HG03135 (cell line): Measurements from ENCODE around the gene NFIB.

Source experiments
- ATAC-seq: cut with Tn5 transposase; IDR thresholded peaks from one replicate; pipeline ENCODE4 v1.9.1; 2021; ENCODE audit warnings: mild to moderate bottlenecking, moderate library complexity; ENCODE audit not compliant: unreplicated experiment

The NFIB gene

DNA sequence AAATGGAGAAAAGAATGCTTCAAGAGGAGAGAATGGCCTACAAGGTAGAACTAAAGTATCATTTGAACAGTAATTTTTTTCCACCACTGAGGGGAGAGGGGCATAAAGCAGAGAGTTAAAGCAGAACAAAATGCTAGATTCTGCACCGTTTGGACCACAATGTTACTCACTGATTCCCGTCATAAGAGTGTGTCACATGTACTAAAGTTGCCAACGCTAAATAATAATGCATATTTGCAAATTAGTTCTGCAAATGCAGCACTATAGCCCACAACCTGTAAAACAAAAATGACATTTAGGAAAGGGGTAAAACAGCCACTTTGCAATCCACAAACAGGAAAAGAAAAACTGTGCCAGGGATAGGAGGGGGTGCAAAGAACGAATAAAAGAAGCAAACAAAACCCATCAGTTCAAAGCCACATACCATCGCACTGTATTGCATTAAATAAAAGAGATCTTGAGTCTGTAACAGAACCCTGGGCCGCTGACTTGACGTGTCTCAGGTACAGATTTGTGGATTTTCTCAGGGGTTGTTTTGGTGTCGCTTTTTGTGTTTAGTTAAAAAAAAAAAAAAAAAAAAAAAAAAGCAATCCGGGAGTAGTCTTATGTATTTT is 7.7 kb upstream of the NFIB start:
- no peak for ATAC-seq

DNA sequence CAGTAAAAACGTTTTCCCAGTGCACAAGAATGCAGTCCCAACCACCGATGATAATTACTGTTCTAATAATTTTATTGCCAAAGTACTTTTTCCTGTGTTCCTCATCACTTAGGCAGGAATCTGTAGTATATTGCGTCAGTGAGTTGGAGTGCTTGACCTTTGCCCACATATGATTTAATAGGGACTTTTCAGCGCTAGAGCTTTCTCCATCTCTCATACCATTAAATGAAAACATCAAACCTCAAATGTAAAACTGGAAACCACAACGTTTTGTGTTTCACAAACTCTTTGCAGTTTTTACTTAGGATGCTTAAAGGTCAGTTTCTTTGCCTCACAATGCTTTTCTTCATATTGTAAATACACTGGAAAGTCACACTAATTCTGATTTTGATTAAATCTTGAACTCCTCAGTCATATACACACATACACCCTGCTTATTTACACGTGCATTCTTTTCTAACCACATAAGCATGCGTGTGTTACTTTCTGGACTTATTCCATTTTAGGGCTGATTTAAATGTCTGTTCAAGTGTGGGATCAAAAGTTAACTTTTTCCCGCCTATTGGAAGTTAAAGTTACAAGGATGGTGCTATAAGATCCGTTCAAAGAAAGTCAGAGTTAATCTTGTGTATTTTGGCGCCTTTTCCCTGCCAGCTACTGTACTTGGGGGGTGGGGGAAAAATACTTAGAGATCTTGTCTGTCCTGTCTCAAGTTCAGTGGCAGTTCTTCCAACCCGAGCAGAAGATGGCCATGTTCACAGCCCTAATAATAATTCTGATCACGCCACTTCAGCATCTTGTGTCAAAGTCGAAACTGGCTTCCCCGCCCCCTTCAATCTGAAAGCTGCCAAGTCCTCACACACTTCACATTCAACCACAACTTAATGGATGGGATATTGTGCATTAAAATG is 6.6 kb upstream of the NFIB start:
- no peak for ATAC-seq

DNA sequence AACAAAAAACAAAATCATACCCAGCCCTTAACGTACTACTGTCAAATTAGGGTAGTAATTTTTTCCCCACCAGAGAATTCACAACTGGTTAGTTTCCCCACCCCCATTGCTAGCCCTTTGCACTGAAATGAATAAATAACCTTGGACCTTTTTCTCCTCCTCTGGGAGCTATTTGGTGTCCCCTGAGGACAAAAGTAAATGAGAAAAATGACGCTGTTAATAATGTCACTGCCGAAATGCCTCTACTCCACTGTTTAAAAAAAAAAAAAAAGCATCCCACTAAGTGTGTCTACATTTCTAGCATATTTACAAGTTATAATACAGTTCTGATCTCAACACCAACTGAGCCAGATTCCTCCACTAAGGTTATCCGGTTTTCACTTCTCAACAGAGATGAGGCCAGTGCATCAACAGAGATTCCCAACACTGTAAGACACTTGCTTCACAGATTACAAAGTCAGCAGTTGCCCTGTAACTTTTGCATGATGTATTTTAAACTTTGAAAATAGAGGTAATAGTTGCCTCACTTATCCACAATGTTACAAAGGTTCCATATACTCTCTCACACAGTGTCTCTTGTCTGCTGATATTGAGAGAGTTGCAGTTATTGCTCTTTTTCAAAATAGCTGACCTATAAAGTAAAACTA is 5.1 kb upstream of the NFIB start:
- ATAC-seq: no peak

DNA sequence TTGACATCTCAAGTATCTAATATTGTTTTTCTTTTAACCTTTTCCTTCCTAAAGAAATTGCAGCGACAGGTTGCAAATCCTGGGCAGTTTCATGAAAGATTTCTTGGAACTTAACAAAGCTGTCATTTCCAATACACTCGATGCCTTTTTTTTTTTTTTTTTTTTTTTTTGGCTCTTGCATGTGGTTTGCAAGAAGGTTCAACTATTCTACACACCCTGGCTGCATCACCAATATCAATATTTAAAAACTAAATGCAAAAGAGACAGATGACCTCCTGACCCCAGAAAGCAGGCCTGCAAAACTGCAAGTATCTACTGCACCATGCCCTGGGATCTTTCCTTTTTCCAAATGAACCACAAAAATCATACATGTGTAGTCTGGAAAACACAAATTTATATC is 4.4 kb upstream of the NFIB start:
- no peak for ATAC-seq

DNA sequence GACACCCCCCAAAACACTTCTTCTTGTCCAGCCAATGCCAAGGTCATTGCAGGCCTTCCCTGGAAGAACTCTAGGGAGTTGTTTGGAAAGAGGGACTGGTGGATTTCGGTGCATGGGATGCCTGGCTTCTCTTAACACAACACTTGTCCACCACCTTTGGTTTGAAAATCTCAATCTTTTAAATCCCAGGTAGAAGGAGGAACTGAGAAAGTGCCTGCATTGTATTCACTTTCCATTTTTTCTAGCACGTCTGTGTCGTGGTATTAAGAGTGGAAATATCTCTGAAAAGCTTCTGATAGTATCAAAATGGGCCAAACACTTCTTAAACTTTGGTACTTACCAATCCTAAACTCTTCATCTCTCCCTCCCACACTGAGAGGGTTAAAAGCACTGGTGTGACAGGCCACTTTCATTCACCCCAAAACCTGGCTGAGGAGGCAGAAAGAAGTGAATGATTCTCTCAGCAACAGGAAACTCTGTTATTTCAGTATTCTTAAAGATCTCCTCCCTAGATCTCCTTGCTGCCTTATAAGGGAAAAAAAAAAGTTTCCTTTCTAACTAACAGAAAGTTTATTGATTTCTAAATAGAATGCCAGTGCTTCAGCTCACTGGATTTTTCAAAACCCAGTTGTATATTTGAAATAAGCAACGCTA is 3.9 kb upstream of the NFIB start:
- ATAC-seq: peak; percentile 25

DNA sequence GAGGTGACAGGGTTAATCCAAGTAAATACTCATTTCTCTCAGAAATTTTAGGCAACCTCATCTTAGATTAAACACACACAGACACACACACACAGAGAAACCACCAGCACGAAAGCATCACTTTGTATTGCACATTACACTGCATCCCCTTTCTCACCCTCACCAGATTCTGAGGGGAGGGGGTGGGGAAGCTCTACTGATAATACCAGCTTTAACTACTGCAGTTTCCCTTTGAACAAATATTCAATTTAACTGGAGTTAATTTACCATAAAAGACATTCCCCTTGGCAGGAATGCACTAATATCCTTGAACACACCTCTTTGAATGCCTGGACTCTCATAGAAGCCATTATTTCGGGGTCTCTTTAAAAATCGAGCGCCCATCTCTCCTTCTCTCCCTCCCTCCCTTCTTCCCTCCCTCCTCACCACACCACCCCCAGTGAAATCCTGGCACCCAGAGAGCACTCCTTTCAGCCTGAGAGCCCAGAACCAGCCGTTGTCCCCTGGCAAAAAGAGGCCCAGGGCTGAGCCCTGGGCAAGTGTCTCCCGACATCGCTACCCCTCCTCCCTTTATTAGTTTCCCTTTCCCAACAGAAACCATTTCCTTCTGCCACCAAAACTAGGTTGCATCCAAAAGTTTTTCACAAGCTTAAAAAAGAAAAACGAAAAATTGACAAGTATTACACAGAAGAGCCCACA is 2.8 kb upstream of the NFIB start:
- ATAC-seq: no peak

DNA sequence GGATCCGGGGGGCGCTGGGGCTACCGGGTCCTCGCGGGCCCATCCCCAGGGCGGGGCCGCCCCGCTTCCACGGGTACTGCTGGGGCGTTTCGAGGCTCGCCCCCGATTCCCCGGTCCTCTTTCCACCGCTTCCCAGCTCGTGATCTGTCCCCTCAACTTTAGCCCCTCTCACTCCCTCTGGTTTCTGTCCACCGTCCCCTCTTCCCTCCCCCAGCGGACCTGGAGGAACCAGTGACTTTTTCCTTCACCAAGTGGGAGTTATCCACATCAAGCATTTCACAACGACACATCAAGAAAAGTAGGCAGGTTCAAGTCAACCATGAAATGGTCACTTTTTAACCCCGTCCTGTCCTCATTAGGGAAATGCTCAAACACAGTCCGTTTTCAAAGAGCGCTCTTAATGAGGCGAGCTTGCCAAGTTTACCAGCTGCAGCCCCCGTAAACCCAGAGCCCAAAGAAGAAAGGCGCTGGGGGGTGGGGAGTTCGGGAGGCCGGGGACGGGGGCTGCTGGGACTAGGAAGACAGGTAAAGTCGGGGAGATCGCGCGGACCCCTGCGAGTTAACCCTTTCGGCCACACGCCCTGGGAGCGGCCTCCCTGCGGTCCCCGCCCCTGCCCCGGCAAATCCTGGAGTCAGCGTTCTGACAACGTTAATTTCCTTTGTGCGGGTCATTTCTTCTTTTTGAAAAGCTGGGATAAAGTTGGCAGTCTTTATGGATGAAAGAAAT is 2.1 kb upstream of the NFIB start:
- ATAC-seq: no peak

DNA sequence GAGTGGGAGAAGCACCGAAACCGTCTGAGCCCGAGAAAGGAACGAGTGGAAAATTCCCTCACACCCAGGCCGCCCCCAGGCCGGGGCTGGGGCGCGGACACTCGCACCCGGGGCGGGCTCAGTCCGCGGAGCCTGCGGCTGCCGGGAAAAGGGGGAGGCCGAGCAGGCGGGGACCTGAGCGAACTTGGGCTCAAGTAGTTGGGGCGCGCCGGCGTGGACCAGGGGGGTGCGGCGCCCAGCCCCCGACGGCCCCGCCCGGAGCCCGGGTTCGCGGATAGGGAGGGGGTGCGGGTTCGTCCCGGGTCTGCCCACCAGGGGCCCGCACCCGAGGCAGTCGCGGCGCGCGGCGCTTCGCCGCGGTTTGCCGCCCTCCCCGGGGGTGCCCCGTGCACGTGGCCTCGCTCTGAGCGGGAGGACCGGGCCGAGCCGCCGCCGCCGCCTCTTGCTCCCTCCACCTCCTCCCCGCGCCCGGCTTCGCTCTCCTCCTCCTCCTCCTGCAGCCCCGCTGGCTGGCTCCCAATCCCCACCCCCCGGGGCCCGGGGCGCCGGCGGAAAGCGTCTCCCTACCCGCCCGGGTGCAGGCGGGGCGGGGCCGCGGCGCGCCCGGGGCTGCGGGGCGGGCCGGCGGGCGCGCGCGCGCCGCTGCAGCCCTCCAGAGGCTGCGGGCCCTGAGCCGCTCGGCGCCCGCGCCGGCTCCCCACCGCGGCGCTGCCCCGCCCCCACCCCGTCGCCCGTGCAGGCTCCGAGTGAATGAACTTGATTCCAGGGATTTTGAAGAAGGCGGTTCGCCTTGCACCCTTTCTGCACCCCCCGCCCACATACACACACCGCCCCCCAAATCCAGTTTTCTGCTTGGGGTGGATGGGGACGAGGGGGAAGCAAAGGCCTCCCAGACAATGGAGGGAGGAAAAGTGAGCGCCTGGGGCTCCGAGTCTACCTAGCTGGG is 1.3 kb upstream of the NFIB start:
- ATAC-seq: peak; percentile 37

DNA sequence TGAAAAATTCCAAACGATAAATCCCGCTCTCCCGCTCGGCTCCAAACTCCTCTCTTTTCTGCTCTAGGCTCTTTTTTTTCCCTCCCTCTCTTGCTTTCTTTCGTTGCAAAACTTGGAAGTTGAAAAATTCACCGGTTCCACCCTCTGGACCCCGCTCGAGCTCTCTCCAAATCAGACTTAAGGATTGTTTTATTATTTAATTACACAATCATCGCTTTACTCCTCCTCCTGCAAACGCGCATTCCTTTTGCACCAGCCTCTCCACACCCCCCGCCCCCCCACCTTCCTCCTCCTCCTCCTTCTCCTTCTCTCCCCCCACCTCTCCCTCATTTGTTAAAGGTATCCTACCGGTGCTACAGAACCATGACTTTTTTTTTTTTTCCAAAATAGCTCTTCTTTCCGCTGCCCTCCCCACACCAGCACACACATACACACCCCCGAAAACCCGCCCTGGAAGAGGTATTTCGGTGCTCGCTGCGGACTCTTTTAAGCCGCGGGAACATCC is 535 bp upstream of the NFIB start:
- ATAC-seq: no peak

DNA sequence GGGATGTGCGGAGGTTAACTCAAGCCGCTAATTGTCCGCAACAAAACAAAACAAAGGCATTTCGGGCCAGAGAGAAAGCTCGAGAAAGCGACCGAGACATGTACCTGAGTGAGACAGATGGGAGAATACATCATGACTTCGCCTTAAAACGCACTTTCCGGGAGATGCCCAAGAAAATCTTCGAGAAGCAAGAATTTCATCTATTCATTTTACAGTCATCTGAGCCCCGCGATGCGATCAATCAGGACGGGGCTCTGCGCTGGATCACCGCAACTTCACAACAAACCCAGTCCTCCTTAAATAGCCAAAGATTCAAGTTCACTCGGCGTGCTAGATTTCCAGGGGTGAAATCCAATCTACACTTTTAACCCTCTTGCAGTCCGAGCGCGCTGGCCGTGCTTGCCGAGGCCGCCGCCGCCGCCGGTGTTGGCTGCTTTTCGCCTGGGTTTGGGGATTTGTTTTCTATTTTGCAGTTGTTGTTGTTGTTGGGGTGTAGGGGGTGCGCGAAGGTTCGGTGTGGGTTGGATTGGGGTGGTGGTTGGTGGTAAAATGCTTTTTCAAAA is 482 bp downstream of the NFIB start:
- ATAC-seq: no peak

DNA sequence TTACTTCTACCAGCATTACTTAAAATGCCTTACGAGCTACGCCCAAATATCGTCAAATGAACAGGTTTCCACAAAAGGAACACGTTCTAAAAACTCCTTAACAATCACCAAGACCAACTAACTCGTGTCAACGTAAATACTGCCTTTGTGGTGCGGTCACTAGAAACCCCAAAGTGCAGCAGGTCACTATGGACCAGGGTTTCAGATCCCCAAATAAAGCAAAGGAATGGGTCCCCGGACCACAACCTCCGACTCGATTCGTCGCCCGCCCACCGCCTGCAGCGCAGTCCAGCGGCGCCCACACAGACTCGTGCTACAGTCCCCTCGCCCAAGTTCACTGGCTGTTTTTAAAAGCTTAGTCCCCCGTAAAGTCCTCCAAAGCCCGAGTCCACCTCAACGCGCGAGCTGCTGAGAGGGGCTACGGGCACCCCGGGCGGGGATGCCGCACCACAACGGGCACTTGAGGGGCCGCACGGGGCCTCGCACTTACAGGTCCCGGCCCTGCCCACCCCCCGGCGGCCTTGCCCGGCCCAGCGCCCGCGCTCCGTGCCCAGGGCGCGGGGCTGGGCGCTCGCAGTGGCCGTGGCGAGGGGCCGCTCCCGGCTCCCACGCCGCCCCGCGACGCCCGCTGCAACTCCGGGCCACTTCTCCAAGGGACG is 1.1 kb downstream of the NFIB start:
- no peak for ATAC-seq

DNA sequence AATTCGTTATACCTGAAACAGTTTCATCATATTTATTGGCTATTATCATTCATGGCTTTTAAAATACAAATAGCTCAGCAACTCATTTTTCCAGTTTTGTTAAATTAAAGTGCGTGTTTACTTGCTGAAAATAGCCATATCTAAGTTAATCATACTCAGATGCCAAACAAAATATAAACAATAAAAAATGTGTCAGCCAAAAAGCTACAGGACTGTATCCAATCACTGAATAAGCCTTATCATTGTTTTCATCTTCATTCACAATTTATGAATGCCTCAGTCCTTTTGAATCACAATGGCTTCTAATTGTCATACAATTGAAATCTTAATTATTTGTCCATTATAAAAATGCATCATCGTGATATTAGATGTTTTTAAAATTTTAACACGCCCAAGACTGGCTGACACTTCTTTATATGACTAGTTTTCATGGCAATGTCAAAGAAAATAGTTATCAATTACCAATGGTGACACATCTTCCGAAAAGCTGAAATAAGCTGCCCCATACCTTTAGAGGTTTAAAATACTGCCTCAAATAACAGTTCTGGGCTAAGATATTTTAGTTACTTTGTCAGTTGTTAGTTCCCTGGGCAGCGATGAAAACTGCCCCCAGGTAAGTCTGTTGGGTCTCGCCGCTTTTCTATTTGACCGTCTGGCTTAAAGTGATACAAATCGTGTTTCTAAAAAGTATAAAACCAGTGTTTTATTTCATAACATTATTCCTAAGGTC is 1.8 kb downstream of the NFIB start:
- ATAC-seq: no peak

DNA sequence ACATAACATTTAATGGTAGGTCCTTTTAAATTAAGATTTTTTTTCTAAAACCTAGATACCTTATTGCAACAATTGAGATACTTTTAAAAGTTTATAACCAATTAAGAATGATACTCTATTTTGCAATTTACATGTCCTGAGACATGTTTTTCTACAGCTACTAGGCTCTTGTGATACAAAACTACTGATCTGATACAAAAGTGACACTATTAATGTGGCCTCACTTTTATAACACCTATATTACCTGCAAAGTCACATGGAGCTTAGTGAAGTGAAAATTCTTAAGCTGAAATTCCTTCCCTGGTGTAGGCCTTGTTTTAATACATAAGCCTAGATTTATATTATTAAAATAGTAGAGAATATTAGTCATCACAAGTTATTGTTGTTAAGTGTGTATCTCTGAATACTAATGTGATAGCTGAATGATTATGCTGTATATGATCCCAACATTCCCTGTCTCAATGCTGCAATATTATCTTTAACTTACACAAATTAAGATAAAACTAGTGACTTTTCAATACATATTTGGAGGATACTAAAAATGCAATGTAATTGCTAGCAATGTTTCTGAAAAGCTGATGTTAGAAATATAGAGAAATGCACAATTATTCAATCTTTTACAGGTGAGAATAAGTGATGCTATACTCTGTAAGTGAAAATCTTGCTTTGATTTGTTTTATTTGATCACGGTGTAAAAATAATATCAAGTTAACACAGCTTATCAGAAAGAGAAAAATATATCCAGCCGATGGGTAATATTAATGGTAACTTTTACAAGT is 2.6 kb downstream of the NFIB start:
- no peak for ATAC-seq

DNA sequence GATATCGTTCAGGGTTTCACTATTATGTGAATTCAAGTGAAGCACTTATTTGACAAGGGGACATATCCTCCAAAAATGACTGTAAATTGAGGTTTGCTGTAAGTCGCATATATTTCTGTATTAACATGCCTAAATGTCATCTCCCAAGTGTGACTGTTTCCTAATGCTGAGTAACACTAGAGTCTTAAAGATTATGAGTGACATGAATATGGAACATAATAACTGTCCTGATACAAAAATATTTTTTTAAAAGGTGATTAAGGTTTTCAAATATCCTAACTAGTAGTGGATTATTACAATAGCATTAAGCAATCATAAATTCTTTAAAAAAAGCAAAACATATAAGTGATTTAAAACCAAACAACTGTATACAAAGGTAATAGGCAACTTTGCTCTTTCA is 3.6 kb downstream of the NFIB start:
- no peak for ATAC-seq

DNA sequence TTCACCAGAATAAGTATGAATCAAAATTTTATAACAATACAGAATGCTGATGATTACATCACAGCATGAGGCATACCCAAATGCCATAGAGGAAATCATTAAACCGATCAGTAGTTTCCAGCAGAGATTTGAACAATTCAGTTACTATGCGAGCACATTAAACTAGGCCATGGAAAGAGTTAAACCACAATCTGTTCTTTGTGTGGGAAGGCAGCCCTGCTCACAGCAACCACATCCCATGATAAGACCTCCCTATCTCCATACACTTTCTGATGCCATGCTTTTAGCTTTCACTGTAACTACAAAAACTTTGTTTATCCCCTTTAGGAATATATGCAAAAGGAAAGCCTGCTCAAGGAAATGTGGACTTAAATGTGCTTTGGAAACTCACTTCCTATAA is 4.5 kb downstream of the NFIB start:
- ATAC-seq: no peak

DNA sequence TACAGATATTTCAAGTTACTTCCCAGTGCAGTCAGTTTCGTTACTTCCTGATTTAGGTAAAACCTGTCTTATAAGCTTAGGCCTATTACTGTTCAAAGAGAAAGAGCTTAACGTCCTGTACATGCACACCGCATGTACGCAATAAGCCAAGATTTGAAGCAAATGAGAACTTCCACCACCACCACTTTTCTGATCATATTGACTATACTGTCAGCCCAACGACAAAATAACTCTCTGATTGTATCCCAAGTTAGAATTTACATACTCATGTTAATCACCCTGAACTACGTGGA is 5.1 kb downstream of the NFIB start:
- ATAC-seq: no peak
